ENCODE data around the gene EIF1B.

Gene EIF1B

DNA sequence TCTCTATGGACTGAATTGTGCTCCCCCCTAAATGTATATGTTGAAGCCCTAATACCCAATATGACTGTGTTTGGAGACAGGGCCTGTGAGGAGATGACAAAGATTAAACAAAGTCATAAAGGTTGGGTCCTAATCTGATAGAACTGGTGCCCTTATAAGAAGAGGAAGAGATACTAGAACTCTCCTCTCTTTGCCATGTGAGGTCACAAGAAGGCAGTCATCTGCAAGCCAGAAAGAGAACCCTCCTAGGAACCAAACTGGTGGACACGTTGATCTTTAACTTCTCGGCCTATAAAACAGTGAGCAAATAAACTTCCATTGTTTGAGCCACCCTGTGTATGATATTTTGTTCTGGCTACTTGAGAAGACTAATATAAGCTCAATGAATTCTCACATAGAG, 45.9 kb downstream of the EIF1B start:
- DNase-seq: no peak

DNA sequence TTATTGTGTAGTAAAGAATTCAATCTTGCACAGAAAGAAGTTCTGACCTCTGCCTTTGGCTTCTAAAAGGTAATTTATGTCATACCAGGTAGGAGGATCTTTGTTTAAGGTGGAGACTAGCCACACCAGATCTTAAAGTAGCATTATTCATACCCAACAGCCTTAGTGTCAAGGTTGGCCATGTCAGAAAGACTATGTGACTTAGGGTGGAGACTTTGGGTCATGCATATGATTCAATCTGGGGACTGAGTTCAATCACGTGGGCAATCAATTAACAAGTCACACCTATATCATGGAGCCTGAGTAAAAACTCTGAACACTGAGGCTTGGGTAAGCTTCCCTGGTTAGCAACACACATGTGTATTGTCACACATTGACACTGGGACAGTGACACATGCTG, 48.9 kb downstream of the EIF1B start:
- DNase-seq: no peak

Measured in activated CD8-positive, alpha-beta memory T cell treated with anti-CD3 and anti-CD28 coated beads for 24 hours (primary cell).